OCI-LY1 (cell line): ENCODE measurements around the gene CKB.

ENCODE experiments used
- H2AFZ ChIP-seq: fragments of 200-600 bp; sonication (generic), shearing (Covaris generic); 2 replicates; pipeline ENCODE4 v1.6.0; 2014; ENCODE audit warnings: antibody characterized with exemption, mild to moderate bottlenecking, low read length
- H3F3A ChIP-seq: fragments of 200-600 bp; sonication (generic), shearing (Covaris generic); 2 replicates; pipeline ENCODE4 v1.6.0; 2014; ENCODE audit warnings: mild to moderate bottlenecking, antibody characterized with exemption, low read length, moderate library complexity; ENCODE audit not compliant: insufficient read depth
- H3K27ac ChIP-seq: fragments of 200-600 bp; sonication (generic); 2 replicates; pipeline ENCODE4 v1.5.1; 2014; ENCODE audit warnings: low read length, mixed run types, mild to moderate bottlenecking, low read depth; ENCODE audit not compliant: poor library complexity, severe bottlenecking
- H3K27me3 ChIP-seq: fragments of 200-600 bp; sonication (generic); 2 replicates; pipeline ENCODE4 v1.6.0; 2014; ENCODE audit warnings: antibody characterized with exemption, mild to moderate bottlenecking, low read length, moderate library complexity; ENCODE audit not compliant: insufficient read depth
- H3K36me3 ChIP-seq: fragments of 200-600 bp; sonication (generic); 2 replicates; pipeline ENCODE4 v1.6.1; 2014; ENCODE audit warnings: mild to moderate bottlenecking, antibody characterized with exemption, low read length, moderate library complexity, mixed read lengths; ENCODE audit not compliant: insufficient read depth
- H3K4me1 ChIP-seq: fragments of 200-600 bp; sonication (generic); 2 replicates; pipeline ENCODE4 v1.5.1; 2014; ENCODE audit warnings: mild to moderate bottlenecking, low read length, moderate library complexity; ENCODE audit not compliant: insufficient read depth, severe bottlenecking
- H3K4me2 ChIP-seq: fragments of 200-600 bp; sonication (generic), shearing (Covaris generic); 2 replicates; pipeline ENCODE4 v1.6.1; 2014; ENCODE audit warnings: low read length
- H3K4me3 ChIP-seq: fragments of 200-600 bp; sonication (generic); 2 replicates; pipeline ENCODE4 v1.5.1; 2014; ENCODE audit warnings: low read length, low read depth, mild to moderate bottlenecking, mixed read lengths; ENCODE audit not compliant: poor library complexity, severe bottlenecking
- H3K79me2 ChIP-seq: fragments of 200-600 bp; shearing (Covaris generic); 2 replicates; pipeline ENCODE4 v1.6.1; 2016; ENCODE audit warnings: mixed run types, low read length, mixed read lengths; ENCODE audit not compliant: insufficient read depth
- H3K9ac ChIP-seq: fragments of 200-600 bp; sonication (generic), shearing (Covaris generic); 2 replicates; pipeline ENCODE4 v1.6.1; 2014; ENCODE audit warnings: mild to moderate bottlenecking, low read length, mixed read lengths
- H3K9me2 ChIP-seq: fragments of 200-600 bp; sonication (generic), shearing (Covaris generic); 2 replicates; pipeline ENCODE4 v1.6.1; 2014; ENCODE audit warnings: low read depth, mild to moderate bottlenecking, low read length, mixed read lengths
- H3K9me3 ChIP-seq: fragments of 200-600 bp; shearing (Covaris generic); 2 replicates; pipeline ENCODE4 v1.6.1; 2014; ENCODE audit warnings: low read length, mixed read lengths
- H4K20me1 ChIP-seq: fragments of 200-600 bp; sonication (generic), shearing (Covaris generic); 2 replicates; pipeline ENCODE4 v1.6.0; 2016; ENCODE audit warnings: mild to moderate bottlenecking, low read length; ENCODE audit not compliant: insufficient read depth
- EZH2 ChIP-seq: fragments of 200-600 bp; sonication (generic), shearing (Covaris generic); IDR thresholded peaks from 2 replicates; pipeline ENCODE4 v1.8.0; 2017; ENCODE audit warnings: borderline replicate concordance, mixed run types, mild to moderate bottlenecking, antibody characterized with exemption, low read length, moderate library complexity, mixed read lengths
- TF ChIP-seq, protein P1 (sequence below): fragments of 200-600 bp; sonication (generic), shearing (Covaris generic); IDR thresholded peaks from 2 replicates; pipeline ENCODE4 v1.5.1; 2017; ENCODE audit warnings: mild to moderate bottlenecking, antibody characterized with exemption, low read length, moderate library complexity, mixed read lengths

CKB gene

DNA sequence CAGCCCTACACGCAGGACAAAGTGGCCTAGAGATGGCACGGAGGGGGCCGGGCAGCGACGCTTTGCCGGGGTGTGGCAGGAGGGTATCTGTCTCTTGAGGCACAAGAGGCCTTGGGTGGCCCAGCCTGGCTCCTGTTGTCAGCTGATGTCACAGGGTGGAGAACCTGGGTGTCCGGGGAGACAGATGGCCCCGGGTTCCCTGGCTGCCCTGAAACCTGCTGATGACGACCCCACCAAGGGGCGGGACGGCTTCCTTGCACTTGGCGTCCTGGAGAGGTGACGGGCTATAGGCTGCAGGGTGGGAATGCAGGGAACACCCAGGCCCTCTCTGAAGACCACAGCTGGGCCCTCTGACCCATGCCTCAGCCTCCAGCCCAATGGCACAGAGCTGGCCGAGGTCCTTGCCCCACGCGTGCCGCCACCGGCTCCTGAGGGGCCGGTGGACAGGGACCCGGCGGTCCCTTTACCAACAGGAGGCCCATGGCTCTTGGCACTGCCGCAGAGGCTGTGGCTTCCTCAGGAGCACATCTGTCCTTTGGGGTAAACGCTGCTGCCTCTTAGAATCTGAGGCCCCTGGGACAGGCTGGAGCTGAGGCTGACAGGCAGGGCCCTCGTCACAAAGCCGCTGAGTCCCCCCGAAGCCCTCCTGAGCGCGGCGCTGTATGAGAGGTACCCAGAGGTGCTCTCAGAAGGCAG, 22.7 kb upstream of the CKB start:
- H3K36me3 ChIP-seq, result no peaks in the 10 kb centered on the region
- H2AFZ ChIP-seq, result no peak overlapping the region
- no peaks in the 10 kb centered on the region for H3K4me1 ChIP-seq
- no peaks in the 10 kb centered on the region for H3F3A ChIP-seq
- no peak overlapping the region for H3K4me3 ChIP-seq
- no peaks in the 10 kb centered on the region for H3K27me3 ChIP-seq
- H3K27ac ChIP-seq, result no peak overlapping the region
- H3K9me2 ChIP-seq, result no peaks in the 10 kb centered on the region
- H3K9ac ChIP-seq, result no peak overlapping the region
- H3K79me2 ChIP-seq, result no peaks in the 10 kb centered on the region
- H4K20me1 ChIP-seq, result no peaks in the 10 kb centered on the region
- no peak overlapping the region for H3K4me2 ChIP-seq
- no peaks in the 10 kb centered on the region for H3K9me3 ChIP-seq
- TF ChIP-seq, protein P1, sequence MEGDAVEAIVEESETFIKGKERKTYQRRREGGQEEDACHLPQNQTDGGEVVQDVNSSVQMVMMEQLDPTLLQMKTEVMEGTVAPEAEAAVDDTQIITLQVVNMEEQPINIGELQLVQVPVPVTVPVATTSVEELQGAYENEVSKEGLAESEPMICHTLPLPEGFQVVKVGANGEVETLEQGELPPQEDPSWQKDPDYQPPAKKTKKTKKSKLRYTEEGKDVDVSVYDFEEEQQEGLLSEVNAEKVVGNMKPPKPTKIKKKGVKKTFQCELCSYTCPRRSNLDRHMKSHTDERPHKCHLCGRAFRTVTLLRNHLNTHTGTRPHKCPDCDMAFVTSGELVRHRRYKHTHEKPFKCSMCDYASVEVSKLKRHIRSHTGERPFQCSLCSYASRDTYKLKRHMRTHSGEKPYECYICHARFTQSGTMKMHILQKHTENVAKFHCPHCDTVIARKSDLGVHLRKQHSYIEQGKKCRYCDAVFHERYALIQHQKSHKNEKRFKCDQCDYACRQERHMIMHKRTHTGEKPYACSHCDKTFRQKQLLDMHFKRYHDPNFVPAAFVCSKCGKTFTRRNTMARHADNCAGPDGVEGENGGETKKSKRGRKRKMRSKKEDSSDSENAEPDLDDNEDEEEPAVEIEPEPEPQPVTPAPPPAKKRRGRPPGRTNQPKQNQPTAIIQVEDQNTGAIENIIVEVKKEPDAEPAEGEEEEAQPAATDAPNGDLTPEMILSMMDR, result no peak

DNA sequence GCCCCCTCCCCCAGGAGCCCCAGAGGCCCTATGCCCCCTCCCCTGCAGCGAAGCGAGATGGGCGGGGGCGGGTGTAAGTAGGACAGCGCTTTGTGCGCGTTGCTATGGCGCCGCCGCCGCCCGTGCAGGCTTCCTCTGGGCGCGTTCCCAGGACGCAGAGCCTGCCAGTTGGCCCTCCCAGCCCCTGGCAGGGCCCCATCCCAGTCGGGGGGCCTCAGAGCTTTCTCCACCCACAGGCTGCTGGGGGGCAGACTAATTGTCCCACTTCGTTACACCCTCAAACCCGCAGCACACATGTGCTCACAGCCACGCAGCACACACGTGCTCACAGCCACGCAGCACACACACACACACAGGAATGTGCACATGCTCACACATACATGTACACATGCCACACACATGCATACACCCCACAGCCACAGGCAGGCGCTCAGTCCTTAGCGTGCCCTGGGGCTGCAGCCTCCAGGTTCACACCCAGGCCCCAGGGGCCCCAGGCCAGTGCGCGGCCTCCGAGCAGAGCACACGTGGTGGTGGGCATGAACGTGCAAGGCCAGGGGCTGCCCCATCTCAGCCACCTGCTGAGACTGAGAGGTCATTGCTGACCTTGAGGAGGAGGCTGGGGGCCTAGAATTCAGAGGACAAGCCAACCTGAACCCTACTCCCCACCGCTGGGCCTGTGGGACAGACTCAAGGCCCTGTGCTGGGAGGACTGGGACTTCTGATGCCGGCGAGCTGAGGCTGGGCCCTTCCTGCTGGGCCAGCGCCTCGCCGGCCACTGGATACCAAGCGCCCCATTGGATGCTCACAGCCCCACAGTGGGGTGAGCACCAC, 22.0 kb upstream of the CKB start:
- H3K27ac ChIP-seq, result no peak overlapping the region
- no peak overlapping the region for H3K9ac ChIP-seq

DNA sequence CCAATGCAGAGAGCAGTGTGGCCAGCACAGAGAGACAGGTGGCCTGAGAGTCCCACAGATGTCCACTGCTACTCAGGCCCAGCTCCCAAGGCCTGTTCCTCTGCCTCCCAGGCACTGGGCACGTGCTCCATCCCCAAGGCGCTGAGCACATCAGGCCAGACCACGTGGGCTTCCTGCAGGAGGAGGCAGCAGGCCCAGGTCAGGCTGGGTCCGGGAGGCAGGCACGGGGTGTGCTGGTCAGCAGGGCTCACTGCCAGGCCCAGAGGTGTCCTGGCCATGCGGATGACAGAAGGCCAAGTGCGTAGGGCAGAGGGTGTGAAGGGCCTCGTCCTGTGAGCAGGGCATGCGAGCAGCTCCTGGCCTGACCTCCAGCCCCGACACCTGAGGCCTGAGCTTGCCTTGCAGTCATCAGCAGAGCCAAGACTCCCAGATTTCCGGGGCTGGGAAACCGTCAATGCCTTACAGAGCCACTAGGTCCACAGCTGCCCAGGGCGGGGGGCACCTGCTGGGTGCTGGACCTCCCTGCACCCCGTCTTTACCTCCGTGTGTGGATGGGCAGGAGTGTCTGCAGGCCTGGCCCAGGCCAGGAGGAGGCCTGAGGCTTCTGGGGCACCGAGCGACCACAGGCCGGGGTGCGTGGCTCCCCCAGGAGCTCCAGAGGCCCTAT, 21.2 kb upstream of the CKB start:
- H4K20me1 ChIP-seq, result no peaks in the 10 kb centered on the region
- no peaks in the 10 kb centered on the region for H3K36me3 ChIP-seq
- H3K27ac ChIP-seq, result no peak overlapping the region
- 0 out of 2 replicates have a peak, but pooled peaks cover 5% of the 10 kb centered on the region for H3K27me3 ChIP-seq
- no peak for TF ChIP-seq EZH2
- TF ChIP-seq, protein P1, result no peak
- H3K9me2 ChIP-seq, result no peaks in the 10 kb centered on the region
- no peak overlapping the region for H3K4me3 ChIP-seq
- no peaks in the 10 kb centered on the region for H3K79me2 ChIP-seq
- H3F3A ChIP-seq, result no peaks in the 10 kb centered on the region
- no peak overlapping the region for H3K9ac ChIP-seq
- no peaks in the 10 kb centered on the region for H3K4me1 ChIP-seq
- H2AFZ ChIP-seq, result no peak overlapping the region
- no peaks in the 10 kb centered on the region for H3K9me3 ChIP-seq
- H3K4me2 ChIP-seq, result no peak overlapping the region

More for the DNA sequence above, 22.0 kb upstream of the CKB start:
- TF ChIP-seq, protein P1, result no peak
- no peak for TF ChIP-seq EZH2
- no peaks in the 10 kb centered on the region for H3F3A ChIP-seq
- H4K20me1 ChIP-seq, result no peaks in the 10 kb centered on the region
- no peaks in the 10 kb centered on the region for H3K36me3 ChIP-seq
- H3K79me2 ChIP-seq, result no peaks in the 10 kb centered on the region
- no peaks in the 10 kb centered on the region for H3K9me2 ChIP-seq
- H3K4me2 ChIP-seq, result no peak overlapping the region
- H3K4me3 ChIP-seq, result no peak overlapping the region
- H2AFZ ChIP-seq, result no peak overlapping the region
- H3K9me3 ChIP-seq, result no peaks in the 10 kb centered on the region
- no peaks in the 10 kb centered on the region for H3K4me1 ChIP-seq
- no peaks in the 10 kb centered on the region for H3K27me3 ChIP-seq
